Measurements from ENCODE around the gene OR1E1. TPM values are rescaled to one million over a fixed set of nuclear protein-coding genes. Genes with fewer than 3 reads are reported as not detected.
"Not testable (repeated sequence)": the region's sequence is repeated elsewhere in the genome, so short reads cannot be mapped to it uniquely, and the experiment has no call there.

OR1E1 gene
- total and polyA plus RNA-seq, 2 donors (not counting 1 experiment from before 2014, with no cell fraction given): not detected

DNA sequence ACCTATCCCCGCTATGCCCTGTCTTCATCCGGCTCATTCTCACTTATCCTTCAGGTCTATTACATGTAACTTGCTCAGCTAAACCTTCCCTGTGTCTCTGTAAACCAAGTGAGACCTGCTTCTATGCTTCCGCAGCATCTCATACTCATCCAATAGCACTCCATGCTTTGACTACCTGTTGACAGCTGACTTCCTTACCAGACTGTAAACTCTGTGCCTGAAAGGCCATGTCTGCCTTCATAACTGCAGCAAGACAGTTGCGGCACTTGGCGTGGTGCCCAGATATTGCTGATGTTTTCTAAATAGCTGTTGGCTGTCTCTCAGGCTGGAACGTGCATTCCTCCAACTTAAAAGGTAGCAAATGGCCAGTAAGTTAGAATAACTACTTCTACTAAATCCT lies 1.8 kb upstream of the OR1E1 start:
- TF ChIP-seq, protein P1, sequence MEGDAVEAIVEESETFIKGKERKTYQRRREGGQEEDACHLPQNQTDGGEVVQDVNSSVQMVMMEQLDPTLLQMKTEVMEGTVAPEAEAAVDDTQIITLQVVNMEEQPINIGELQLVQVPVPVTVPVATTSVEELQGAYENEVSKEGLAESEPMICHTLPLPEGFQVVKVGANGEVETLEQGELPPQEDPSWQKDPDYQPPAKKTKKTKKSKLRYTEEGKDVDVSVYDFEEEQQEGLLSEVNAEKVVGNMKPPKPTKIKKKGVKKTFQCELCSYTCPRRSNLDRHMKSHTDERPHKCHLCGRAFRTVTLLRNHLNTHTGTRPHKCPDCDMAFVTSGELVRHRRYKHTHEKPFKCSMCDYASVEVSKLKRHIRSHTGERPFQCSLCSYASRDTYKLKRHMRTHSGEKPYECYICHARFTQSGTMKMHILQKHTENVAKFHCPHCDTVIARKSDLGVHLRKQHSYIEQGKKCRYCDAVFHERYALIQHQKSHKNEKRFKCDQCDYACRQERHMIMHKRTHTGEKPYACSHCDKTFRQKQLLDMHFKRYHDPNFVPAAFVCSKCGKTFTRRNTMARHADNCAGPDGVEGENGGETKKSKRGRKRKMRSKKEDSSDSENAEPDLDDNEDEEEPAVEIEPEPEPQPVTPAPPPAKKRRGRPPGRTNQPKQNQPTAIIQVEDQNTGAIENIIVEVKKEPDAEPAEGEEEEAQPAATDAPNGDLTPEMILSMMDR (conservative IDR thresholded peaks at IDR 0.05 in 1 of 2, IDR thresholded peaks at IDR 0.05 in 1 of 2; ENCODE audit: low read depth in 1 of 2, low read length in 2 of 2): no peak
- no peak for TF ChIP-seq EZH2 (IDR thresholded peaks at IDR 0.05; ENCODE audit: low read length, missing control alignments)
- no peaks in the 10 kb centered on the region for H3K79me2 ChIP-seq (ENCODE audit: control insufficient read depth, insufficient read depth, low read length)
- DNase-seq (ENCODE audit: low read depth in 2 of 2): no peak

DNA sequence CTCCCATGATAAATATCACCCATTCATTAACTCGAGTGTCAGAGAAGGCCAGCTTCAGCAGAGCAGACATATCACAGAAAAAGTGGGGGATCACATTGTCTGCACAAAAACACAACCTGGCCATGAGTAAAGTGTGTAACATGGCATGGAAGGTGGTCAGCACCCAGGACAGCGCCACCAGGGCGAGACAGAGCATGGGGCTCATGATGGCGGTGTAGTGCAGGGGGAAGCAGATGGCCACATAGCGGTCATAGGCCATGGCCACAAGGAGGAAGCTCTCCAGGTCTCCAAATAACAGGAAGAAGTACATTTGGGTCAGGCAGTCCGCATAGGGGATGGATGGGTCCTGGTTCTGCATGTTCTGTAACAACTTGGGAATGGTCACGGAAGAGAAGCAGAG lies 409 bp downstream of the OR1E1 start:
- not testable (repeated sequence) for H3K27ac ChIP-seq (ENCODE audit: insufficient read depth, low read length); H3K9me3 ChIP-seq (ENCODE audit: control insufficient read depth, insufficient read depth, low read depth, low read length); H3K4me3 ChIP-seq (replicated peaks in 1 of 4; ENCODE audit: control extremely low read depth in 1 of 4, insufficient read depth in 1 of 4, low read depth in 3 of 4, low read length in 4 of 4); H3K36me3 ChIP-seq (ENCODE audit: control insufficient read depth, insufficient read depth, low read length); H4K20me1 ChIP-seq (ENCODE audit: control insufficient read depth, extremely low read depth, insufficient read depth, low read length); H3K4me1 ChIP-seq (ENCODE audit: control insufficient read depth, extremely low read depth, insufficient read depth, low read length); H3K9ac ChIP-seq (ENCODE audit: insufficient read depth, low read length); H3K4me2 ChIP-seq (ENCODE audit: extremely low read depth, insufficient read depth, low read length); H3K27me3 ChIP-seq (ENCODE audit: control insufficient read depth, insufficient read depth, low read length); H2AFZ ChIP-seq (ENCODE audit: low read length); DNase-seq (ENCODE audit: low read depth in 2 of 2); H3K79me2 ChIP-seq (ENCODE audit: control insufficient read depth, insufficient read depth, low read length)

More for the DNA sequence above, 1.8 kb upstream of the OR1E1 start:
- H3K27ac ChIP-seq (ENCODE audit: insufficient read depth, low read length): no peak overlapping the region
- H3K4me2 ChIP-seq (ENCODE audit: extremely low read depth, insufficient read depth, low read length): no peak overlapping the region
- H3K4me3 ChIP-seq (replicated peaks in 1 of 4; ENCODE audit: control extremely low read depth in 1 of 4, insufficient read depth in 1 of 4, low read depth in 3 of 4, low read length in 4 of 4): no peak overlapping the region
- no peak overlapping the region for H2AFZ ChIP-seq (ENCODE audit: low read length)
- no peaks in the 10 kb centered on the region for H3K36me3 ChIP-seq (ENCODE audit: control insufficient read depth, insufficient read depth, low read length)
- no peaks in the 10 kb centered on the region for H3K9me3 ChIP-seq (ENCODE audit: control insufficient read depth, insufficient read depth, low read depth, low read length)
- no peaks in the 10 kb centered on the region for H3K4me1 ChIP-seq (ENCODE audit: control insufficient read depth, extremely low read depth, insufficient read depth, low read length)
- no peaks in the 10 kb centered on the region for H3K27me3 ChIP-seq (ENCODE audit: control insufficient read depth, insufficient read depth, low read length)
- no peaks in the 10 kb centered on the region for H4K20me1 ChIP-seq (ENCODE audit: control insufficient read depth, extremely low read depth, insufficient read depth, low read length)
- H3K9ac ChIP-seq (ENCODE audit: insufficient read depth, low read length): no peak overlapping the region

DNA sequence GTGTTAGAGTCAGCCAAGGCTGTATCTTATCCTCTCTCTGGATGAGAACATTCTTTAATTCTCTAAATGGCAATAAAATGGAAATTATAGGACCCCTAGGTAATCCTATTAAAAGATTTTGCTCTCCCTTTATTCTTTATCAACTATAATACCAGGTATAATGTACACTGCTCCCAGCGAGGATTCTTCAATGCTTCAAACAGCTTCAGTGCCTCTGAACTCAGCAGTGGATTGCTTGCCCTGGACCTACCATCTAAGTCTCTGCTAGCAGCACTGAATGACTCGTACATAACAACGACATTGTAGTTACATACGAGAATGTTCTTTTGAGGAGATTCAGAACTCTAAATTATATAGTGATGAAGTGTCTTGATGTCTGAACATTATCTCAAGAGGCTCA lies 8.4 kb downstream of the OR1E1 start:
- Histone ChIP-seq H2AFZ (ENCODE audit: low read length) (no peak overlapping the region), H3K27ac (ENCODE audit: insufficient read depth, low read length) (no peak overlapping the region), H3K27me3 (ENCODE audit: control insufficient read depth, insufficient read depth, low read length) (no peaks in the 10 kb centered on the region), H4K20me1 (ENCODE audit: control insufficient read depth, extremely low read depth, insufficient read depth, low read length) (no peaks in the 10 kb centered on the region), H3K79me2 (ENCODE audit: control insufficient read depth, insufficient read depth, low read length) (no peaks in the 10 kb centered on the region), H3K9ac (ENCODE audit: insufficient read depth, low read length) (no peak overlapping the region), H3K9me3 (ENCODE audit: control insufficient read depth, insufficient read depth, low read depth, low read length) (no peaks in the 10 kb centered on the region), H3K36me3 (ENCODE audit: control insufficient read depth, insufficient read depth, low read length) (no peaks in the 10 kb centered on the region), H3K4me1 (ENCODE audit: control insufficient read depth, extremely low read depth, insufficient read depth, low read length) (no peaks in the 10 kb centered on the region), H3K4me2 (ENCODE audit: extremely low read depth, insufficient read depth, low read length) (no peak overlapping the region), H3K4me3 (replicated peaks in 1 of 4; ENCODE audit: control extremely low read depth in 1 of 4, insufficient read depth in 1 of 4, low read depth in 3 of 4, low read length in 4 of 4) (no peak overlapping the region)
- no peak for DNase-seq (ENCODE audit: low read depth in 2 of 2)
- TF ChIP-seq, protein P1 (conservative IDR thresholded peaks at IDR 0.05 in 1 of 2, IDR thresholded peaks at IDR 0.05 in 1 of 2; ENCODE audit: low read depth in 1 of 2, low read length in 2 of 2): no peak
- TF ChIP-seq EZH2 (IDR thresholded peaks at IDR 0.05; ENCODE audit: low read length, missing control alignments): no peak
